Measurements from ENCODE around the gene CYSLTR2.

Gene CYSLTR2

DNA sequence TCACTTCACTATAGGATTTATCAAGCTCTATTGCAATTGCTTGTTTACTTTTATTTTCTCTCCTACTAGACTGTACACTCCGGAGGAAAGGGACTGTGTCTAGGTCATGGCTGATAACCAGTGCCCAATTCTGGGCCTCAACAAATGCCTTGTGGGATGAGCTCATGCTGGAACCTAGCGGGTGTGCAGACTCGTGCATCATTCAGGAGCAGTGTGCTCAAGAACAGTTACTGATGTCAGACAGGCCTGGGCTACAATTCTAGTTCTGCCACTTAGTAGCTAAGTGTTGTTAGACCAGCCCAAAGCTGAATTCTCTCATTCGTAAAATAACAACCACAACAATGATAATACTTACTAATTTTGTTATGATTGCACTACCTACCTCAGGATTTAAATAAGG lies 95.4 kb downstream of the CYSLTR2 start:
- DNase-seq: no peak

DNA sequence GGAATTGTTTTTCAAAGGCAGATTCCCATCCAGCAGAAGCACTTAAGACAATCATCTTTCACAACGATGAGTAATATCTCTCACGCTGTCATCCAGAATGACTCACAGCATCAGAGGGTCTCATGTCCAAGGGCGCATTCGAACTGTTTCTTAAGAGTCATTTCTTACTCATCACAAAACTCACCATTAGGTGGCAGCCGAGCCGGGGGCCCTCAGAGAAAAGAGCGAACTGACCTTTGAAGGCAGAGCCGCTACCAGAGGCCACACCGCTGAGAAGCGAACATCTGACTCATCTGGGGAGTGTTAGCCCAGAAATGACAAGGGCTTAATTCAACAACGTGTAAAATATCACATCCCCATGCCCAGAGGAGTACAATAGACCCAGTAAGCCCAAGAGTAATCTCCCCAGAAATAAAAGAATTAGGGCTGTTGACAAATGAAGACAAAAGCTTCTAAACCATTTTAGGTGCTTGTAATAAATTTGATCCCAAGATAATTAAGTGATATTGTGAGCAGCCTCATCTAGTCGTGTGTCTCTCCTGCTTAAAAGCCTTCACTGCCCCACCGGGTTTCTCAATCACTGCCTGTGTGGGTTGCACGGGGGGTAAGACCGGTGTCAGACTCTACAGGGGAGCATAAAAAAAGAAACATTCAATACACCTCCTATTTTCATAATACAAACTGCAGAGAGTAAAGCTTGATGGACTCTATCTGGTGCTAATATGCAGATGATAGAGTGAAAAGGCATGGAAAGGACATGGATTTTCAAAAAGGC lies 96.2 kb downstream of the CYSLTR2 start:
- no peak for DNase-seq

DNA sequence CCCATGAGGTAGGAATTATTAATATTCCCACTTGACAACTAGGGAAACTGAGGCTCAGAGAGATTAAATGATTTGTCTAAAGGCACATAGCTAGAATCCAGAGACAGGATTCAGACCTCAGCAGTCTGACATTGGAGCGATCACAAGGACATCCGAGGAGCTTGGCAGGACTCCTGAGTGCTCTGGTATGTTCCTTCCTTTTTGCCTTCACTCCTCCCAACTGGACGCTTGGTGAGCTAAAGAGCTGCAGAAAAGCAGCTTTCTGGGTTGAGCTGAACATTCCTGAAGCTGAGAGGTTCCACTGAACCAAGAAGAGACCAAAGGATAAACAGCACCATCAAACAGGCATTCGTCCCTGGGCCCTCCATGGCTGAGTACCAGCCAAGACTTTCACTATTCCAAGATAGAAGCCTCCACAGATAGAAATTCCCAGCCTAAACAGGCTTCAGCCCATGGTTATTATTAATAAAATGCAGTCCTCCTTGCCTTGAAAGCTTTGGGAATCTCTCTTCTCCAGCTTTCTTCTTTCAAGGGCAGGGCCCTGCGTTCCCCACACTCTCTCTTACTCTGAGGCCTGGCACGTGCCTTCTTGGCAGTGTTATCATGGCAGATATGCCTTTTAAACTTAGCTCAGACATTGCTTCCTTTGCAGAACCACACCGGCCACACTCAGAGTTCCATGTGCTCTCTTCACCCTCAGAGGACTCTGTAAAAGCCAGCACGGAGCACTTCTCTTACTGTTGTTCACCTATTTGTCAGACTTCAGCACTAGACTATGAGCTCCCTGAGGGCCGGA lies 97.1 kb downstream of the CYSLTR2 start:
- no peak for DNase-seq

DNA sequence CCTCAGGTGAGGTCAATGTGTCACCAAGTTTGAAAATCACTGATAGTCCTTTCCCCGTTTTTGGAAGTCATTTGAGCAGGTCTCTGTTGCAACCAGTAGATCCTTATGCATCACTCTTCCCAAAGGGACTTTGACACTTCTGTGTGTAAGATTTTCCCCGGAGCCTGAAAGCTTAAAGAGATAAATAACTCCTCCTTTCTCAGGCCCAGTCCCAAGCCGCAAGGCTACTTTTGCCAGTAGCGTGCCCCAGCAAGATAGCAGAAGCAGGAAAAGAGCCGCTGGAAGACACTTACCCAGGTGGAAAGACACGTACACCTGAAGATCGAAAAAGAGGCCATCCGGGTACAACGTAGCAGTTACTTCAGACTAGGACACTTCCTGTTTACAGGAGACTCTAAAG lies 106.9 kb downstream of the CYSLTR2 start:
- DNase-seq: no peak

Measured in NCI-H1105 treated with DMSO at 0.1 percent for 48 hours (cell line).